Colonic mucosa (tissue), 4 donors: Measurements from ENCODE around the gene AARS2. TPM values are rescaled to one million over a fixed set of nuclear protein-coding genes. Genes with fewer than 3 reads are reported as not detected.

ENCODE experiments used
- DNase-seq: peaks from one replicate; pipeline ENCODE4 v3.0.0-alpha.2; 2020
- H3K27ac ChIP-seq: fragments of 200-600 bp; one replicate; pipeline ENCODE4 v1.8.0; 2021
- H3K27me3 ChIP-seq: fragments of 200-600 bp; one replicate; pipeline ENCODE4 v1.8.0; 2021
- H3K36me3 ChIP-seq: fragments of 200-600 bp; one replicate; pipeline ENCODE4 v1.8.0; 2021
- H3K4me1 ChIP-seq: fragments of 200-600 bp; one replicate; pipeline ENCODE4 v1.8.0; 2021; ENCODE audit warnings: mild to moderate bottlenecking
- H3K4me3 ChIP-seq: fragments of 200-600 bp; one replicate; pipeline ENCODE4 v1.8.0; 2021
- H3K9ac ChIP-seq, 2 donors: one replicate each; pipeline ENCODE4 v1.7.0; 2013; ENCODE audit warnings: control low read depth in 2 of 2, low read depth in 2 of 2, low read length in 2 of 2
- H3K9me3 ChIP-seq: fragments of 200-600 bp; one replicate; pipeline ENCODE4 v1.8.0; 2021
- intact Hi-C: fragments of 100-400 bp; cut with DNase I; formaldehyde crosslinking; loops from one replicate; pipeline ENCODE4 v1.14.1; 2022
- total RNA-seq, 2 donors: library from RNA; stranded (reverse); fragmentation: NEBNext Ultra II Directional in 1 of 2; extraction: Animal tissue kit (Norgen Biotek cat#: 25700) in 1 of 2; gene quantifications; one replicate each; pipeline ENCODE4 v1.2.1, GENCODE V29; 2021
- TF ChIP-seq, protein P1 (sequence below): fragments of 200-600 bp; IDR thresholded peaks from one replicate; pipeline ENCODE4 v1.8.0; 2022; ENCODE audit warnings: antibody characterized with exemption, mild to moderate bottlenecking
- donor health status: healthy.
- donor health status: DM: no; HTN: no; CAD: no.
- donor health status: DM: no; HTN: no; CAD: no.

The AARS2 gene
- total RNA-seq, 2 donors from 2014 or later, result 9.0 to 27.7 TPM

DNA sequence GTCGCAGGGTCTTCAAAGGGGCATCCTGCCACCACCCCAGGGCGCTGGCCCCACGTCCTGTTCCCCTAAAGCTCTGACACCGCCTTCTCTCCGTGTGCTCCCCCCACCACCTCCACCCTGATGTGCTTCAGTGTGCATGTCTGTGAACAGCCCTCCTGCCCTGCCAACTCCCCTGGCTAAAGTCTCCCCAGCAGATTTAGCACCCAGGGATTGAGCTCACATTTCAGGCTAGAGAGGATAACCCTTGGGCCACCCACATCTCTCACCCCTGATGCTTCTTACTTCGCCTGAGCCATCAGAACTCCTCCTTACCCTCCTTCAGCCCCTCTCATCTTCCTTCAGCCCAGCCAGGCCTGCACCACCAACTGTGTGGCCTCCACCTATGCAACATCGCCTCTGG, 35.4 kb downstream of the AARS2 start:
- H3K4me1 ChIP-seq, result peaks cover 4% of the 10 kb centered on the region
- H3K27ac ChIP-seq, result no peak overlapping the region
- no peaks in the 10 kb centered on the region for H3K9me3 ChIP-seq
- intact Hi-C loops, result no loop called here
- DNase-seq, result no peak
- H3K9ac ChIP-seq, result no peak overlapping the region
- H3K4me3 ChIP-seq, result no peak overlapping the region
- no peaks in the 10 kb centered on the region for H3K36me3 ChIP-seq
- peaks cover 25% of the 10 kb centered on the region for H3K27me3 ChIP-seq
- TF ChIP-seq, protein P1, sequence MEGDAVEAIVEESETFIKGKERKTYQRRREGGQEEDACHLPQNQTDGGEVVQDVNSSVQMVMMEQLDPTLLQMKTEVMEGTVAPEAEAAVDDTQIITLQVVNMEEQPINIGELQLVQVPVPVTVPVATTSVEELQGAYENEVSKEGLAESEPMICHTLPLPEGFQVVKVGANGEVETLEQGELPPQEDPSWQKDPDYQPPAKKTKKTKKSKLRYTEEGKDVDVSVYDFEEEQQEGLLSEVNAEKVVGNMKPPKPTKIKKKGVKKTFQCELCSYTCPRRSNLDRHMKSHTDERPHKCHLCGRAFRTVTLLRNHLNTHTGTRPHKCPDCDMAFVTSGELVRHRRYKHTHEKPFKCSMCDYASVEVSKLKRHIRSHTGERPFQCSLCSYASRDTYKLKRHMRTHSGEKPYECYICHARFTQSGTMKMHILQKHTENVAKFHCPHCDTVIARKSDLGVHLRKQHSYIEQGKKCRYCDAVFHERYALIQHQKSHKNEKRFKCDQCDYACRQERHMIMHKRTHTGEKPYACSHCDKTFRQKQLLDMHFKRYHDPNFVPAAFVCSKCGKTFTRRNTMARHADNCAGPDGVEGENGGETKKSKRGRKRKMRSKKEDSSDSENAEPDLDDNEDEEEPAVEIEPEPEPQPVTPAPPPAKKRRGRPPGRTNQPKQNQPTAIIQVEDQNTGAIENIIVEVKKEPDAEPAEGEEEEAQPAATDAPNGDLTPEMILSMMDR, result no peak

DNA sequence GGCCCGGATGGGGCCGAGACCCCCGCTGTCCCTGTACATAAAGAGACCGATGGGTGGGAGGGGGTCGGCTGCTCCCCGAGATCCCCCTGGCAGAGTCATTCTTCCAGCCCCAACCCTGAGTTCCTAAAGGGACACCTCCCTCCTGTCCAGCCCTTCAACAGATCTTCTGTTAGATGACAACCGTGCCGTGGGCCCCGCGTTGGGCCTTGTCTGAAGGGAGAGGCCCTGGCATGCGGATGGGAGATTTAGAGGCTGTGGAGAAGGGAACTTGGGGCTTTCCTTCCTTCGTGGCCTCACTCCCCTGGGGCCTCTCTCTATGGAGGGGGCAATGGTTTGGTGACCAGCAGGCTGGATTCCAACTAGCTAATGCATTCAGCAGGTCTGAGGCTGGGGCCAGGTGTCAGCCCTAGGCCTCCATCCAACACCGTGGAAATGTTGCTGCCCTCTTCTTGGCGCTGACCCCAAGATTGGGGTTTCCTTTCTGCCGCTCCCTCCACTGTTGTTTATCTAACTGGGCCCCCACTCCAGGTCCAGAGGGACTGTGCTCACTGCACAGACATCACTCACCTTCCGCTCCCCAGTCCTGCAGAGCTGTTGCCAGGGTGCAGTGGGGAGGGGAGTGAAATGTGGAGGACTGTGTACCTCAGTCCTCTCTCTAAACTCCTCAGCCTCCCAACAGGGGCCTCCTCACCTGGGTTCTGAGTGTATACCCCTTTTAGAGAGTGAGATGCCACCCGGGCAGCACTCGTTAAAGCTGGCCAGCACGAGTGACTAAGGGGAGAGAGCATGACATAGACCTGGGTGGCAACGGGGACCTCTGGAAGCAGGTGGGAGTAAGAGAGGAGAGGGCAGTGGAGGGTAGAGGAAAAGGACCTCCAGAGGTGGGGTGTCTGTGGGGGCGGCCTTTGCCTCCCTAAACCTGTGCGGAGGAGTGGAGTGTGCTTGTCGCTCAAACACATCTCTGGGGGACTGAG, 36.2 kb downstream of the AARS2 start:
- no peak overlapping the region for H3K27ac ChIP-seq
- H3K4me3 ChIP-seq, result no peak overlapping the region
- no peaks in the 10 kb centered on the region for H3K36me3 ChIP-seq
- peaks cover 4% of the 10 kb centered on the region for H3K4me1 ChIP-seq
- no peak for DNase-seq
- no peak overlapping the region for H3K9ac ChIP-seq
- TF ChIP-seq, protein P1, result no peak
- peaks cover 30% of the 10 kb centered on the region for H3K27me3 ChIP-seq
- intact Hi-C loops, result no loop called here
- H3K9me3 ChIP-seq, result no peaks in the 10 kb centered on the region

GRCh38 chr6:44275749-44276648, 37.1 kb downstream of the AARS2 start:
- Histone ChIP-seq H3K4me1 (peaks cover 4% of the 10 kb centered on the region), H3K36me3 (no peaks in the 10 kb centered on the region), H3K9ac (no peak overlapping the region), H3K27me3 (peaks cover 37% of the 10 kb centered on the region), H3K4me3 (peak overlapping the region; percentile 13), H3K27ac (no peak overlapping the region), H3K9me3 (no peaks in the 10 kb centered on the region)
- no peak for DNase-seq
- intact Hi-C loops, result no loop called here
- TF ChIP-seq, protein P1, result no peak

GRCh38 chr6:44275271-44275748, 37.8 kb downstream of the AARS2 start:
- Histone ChIP-seq H3K4me3 (no peak overlapping the region), H3K9me3 (no peaks in the 10 kb centered on the region), H3K36me3 (no peaks in the 10 kb centered on the region), H3K9ac (no peak overlapping the region), H3K27me3 (peaks cover 41% of the 10 kb centered on the region), H3K27ac (no peak overlapping the region), H3K4me1 (peaks cover 4% of the 10 kb centered on the region)
- intact Hi-C loops, result no loop called here
- TF ChIP-seq, protein P1, result no peak
- no peak for DNase-seq

- peaks cover 54% of the 10 kb centered on the region for H3K27me3 ChIP-seq
- H3K4me1 ChIP-seq, result peaks cover 4% of the 10 kb centered on the region
- H3K9me3 ChIP-seq, result no peaks in the 10 kb centered on the region
- H3K4me3 ChIP-seq, result no peak overlapping the region
- H3K27ac ChIP-seq, result no peak overlapping the region
- intact Hi-C loops, result no loop called here
- TF ChIP-seq, protein P1, result no peak
- no peak for DNase-seq
- H3K36me3 ChIP-seq, result no peaks in the 10 kb centered on the region
- no peak overlapping the region for H3K9ac ChIP-seq
Measured at GRCh38 chr6:44273617-44274016, 39.5 kb downstream of the AARS2 start.
